ENCODE results near the gene NEDD4L.

The NEDD4L gene

DNA sequence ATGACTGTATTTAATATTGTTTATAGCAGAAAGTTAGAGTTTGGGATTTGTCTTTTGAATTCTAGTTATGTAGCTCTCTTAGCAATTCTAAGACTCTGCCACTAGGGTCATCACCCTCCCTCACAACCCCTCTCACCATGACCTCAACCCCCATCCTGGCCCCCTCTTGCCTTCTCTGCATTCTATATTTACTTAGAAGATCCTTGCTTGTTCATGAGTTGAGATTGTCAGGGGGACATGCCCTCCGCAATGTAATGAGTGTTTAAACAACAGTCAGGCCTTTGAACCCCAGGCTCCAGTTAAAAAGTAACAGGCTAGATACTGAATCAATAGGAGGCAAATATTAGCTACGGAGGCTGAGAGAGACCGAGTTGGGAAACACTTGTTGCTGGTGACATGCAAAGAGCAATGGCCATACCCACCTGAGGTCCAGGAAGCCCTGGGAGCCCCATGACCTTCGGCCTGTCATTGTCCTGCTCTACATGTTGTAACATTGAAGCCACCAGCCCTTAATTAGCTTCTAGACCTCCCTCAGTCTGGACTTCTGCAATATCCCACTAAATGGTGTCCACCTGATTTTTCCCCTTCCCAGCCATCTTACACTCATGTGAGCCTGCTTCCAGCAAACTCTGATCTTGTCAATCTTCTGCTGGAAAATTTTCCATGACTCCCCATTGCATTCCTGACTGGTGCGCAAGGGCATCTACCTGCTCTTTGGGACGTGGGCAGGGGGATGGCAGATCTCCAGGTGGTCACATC is 363.8 kb downstream of the NEDD4L start:
- no peak overlapping the region for H3K4me3 ChIP-seq (ENCODE audit: low read depth in 1 of 2, low read length in 2 of 2)
- no peak overlapping the region for H3K9ac ChIP-seq (ENCODE audit: low read depth in 1 of 2, low read length in 2 of 2)
- H3K4me1 ChIP-seq (ENCODE audit: control insufficient read depth in 1 of 2, insufficient read depth in 2 of 2, low read length in 2 of 2), result peaks cover 21 to 22% of the 10 kb centered on the region in 2 donors

DNA sequence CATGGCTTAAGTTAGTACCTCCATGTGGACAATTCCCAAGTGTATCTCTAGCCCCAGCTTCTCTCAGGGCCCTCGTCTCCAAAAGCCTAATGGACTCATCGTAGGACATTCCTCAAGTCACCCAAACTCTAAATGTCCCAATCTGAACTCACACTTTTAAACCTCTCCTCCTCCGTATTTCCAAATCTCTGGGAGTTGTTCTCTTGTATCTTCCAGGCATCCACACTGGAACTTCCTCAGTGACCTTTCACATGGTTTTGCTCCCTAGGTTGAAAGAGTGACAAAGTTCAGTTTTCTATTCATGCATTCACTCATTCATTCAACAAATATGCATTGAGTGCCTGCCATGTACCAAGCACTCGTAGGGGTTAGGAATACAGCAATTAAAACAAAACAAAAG is 364.6 kb downstream of the NEDD4L start:
- Histone ChIP-seq H3K27ac (ENCODE audit: low read depth, low read length) (no peak overlapping the region), H3K27me3 (ENCODE audit: control insufficient read depth in 1 of 2, insufficient read depth in 2 of 2, low read length in 2 of 2) (no peaks in the 10 kb centered on the region), H3K4me1 (ENCODE audit: control insufficient read depth in 1 of 2, insufficient read depth in 2 of 2, low read length in 2 of 2) (peaks cover 19 to 26% of the 10 kb centered on the region in 2 donors), H3K4me3 (ENCODE audit: low read depth in 1 of 2, low read length in 2 of 2) (no peak overlapping the region), H3K36me3 (ENCODE audit: control insufficient read depth in 1 of 2, insufficient read depth in 2 of 2, low read length in 2 of 2) (no peaks in the 10 kb centered on the region), H3K9me3 (ENCODE audit: control insufficient read depth in 1 of 2, low read length in 2 of 2) (no peaks in the 10 kb centered on the region), H3K9ac (ENCODE audit: low read depth in 1 of 2, low read length in 2 of 2) (no peak overlapping the region)

More for the DNA sequence above, 363.8 kb downstream of the NEDD4L start:
- Histone ChIP-seq H3K36me3 (ENCODE audit: control insufficient read depth in 1 of 2, insufficient read depth in 2 of 2, low read length in 2 of 2) (no peaks in the 10 kb centered on the region), H3K27ac (ENCODE audit: low read depth, low read length) (no peak overlapping the region), H3K9me3 (ENCODE audit: control insufficient read depth in 1 of 2, low read length in 2 of 2) (no peaks in the 10 kb centered on the region), H3K27me3 (ENCODE audit: control insufficient read depth in 1 of 2, insufficient read depth in 2 of 2, low read length in 2 of 2) (no peaks in the 10 kb centered on the region)

DNA sequence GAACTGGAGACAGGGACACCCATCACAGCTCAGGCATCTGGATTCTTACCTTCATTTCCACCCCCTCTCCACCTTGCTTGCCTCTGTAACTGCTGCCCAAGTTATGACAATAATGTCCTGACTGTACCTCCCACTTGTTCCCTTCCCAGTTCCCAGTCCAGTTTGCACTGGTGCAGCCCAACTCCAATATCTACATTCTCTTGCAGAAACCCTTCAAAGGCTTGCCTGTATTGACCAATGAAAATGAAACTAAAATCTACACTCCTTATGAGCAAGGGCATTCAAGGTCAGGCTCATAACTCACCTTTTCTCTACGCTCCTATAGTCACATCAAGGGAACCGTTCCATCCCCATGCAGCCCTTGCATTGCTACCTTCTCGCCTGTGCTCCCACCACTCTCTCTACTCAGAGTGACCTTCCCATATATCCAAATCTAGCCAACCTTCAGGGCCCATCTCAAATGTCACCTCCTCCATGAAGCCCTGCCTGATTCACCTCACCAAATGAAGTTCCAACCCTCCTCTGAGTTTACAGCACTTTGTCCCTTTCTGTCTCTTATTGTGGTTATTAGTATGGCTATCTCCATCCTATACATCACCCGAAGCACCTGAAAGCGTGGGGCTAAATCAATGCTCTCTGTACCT is 365.9 kb downstream of the NEDD4L start:
- H3K4me1 ChIP-seq (ENCODE audit: control insufficient read depth in 1 of 2, insufficient read depth in 2 of 2, low read length in 2 of 2), result peaks cover 28 to 36% of the 10 kb centered on the region in 2 donors
- H3K27me3 ChIP-seq (ENCODE audit: control insufficient read depth in 1 of 2, insufficient read depth in 2 of 2, low read length in 2 of 2), result no peaks in the 10 kb centered on the region
- H3K9ac ChIP-seq (ENCODE audit: low read depth in 1 of 2, low read length in 2 of 2), result no peak overlapping the region
- no peaks in the 10 kb centered on the region for H3K9me3 ChIP-seq (ENCODE audit: control insufficient read depth in 1 of 2, low read length in 2 of 2)
- no peaks in the 10 kb centered on the region for H3K36me3 ChIP-seq (ENCODE audit: control insufficient read depth in 1 of 2, insufficient read depth in 2 of 2, low read length in 2 of 2)
- no peak overlapping the region for H3K4me3 ChIP-seq (ENCODE audit: low read depth in 1 of 2, low read length in 2 of 2)
- no peak overlapping the region for H3K27ac ChIP-seq (ENCODE audit: low read depth, low read length)

DNA sequence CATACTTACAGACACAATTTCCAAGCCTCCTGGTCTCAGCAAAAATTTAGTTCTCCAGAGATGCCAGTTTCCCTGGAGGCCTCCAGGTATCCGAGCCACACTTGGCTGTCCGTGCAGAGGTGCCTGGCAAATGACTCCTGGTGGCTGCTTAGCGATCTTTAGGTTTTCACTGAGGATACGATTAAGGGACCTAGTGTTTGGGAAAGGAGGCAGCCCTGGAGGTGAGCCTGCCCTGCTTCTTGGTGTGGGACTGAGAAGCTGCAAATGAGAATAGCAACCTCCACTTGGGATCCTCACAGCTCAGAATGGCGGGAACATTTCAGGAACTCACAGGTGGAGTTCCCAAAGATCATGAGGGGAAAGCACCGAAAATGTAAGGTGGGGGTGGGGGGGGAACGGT is 367.3 kb downstream of the NEDD4L start:
- peaks cover 28 to 36% of the 10 kb centered on the region in 2 donors for H3K4me1 ChIP-seq (ENCODE audit: control insufficient read depth in 1 of 2, insufficient read depth in 2 of 2, low read length in 2 of 2)
- no peaks in the 10 kb centered on the region for H3K9me3 ChIP-seq (ENCODE audit: control insufficient read depth in 1 of 2, low read length in 2 of 2)
- H3K27me3 ChIP-seq (ENCODE audit: control insufficient read depth in 1 of 2, insufficient read depth in 2 of 2, low read length in 2 of 2), result no peaks in the 10 kb centered on the region
- H3K36me3 ChIP-seq (ENCODE audit: control insufficient read depth in 1 of 2, insufficient read depth in 2 of 2, low read length in 2 of 2), result no peaks in the 10 kb centered on the region
- H3K4me3 ChIP-seq (ENCODE audit: low read depth in 1 of 2, low read length in 2 of 2), result no peak overlapping the region
- no peak overlapping the region for H3K9ac ChIP-seq (ENCODE audit: low read depth in 1 of 2, low read length in 2 of 2)
- no peak overlapping the region for H3K27ac ChIP-seq (ENCODE audit: low read depth, low read length)

DNA sequence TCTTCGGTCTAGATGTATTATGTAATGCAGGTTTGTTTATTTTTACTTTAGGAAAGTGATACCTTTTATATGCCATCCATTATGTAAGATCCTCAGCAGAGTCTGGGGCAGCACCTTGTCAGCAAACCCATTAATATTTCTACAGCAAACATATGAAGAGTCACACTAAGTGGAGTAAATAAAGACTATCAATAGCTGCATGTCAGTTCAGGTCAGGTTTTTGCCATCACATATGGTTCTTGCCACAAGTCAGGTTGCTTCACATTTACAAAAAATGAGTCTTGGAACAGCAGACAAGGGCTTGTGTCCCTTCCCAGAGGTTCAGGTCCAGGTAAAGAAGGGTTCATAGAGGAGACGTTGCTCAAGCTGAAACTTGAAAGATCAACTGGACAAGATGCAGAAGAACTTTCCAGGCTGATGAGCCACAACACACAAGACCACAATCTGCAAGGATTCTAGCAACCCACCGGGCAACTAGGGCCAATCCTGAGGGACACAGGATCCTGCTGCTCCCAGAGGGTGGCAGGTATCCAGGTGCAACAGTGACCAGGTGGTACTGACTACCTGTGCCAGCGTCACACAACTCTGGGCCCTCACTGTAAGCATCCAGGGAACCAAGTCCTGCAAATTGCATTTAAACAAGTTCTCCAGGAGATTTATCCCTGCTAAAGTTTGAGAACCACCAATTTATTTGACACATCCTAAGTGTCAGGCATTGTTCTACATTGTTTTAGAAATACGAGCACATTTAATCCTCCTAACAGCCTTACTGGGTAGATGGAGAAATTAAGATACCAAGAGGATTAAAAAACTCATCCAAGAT is 369.0 kb downstream of the NEDD4L start:
- Histone ChIP-seq H3K36me3 (ENCODE audit: control insufficient read depth in 1 of 2, insufficient read depth in 2 of 2, low read length in 2 of 2) (no peaks in the 10 kb centered on the region), H3K4me1 (ENCODE audit: control insufficient read depth in 1 of 2, insufficient read depth in 2 of 2, low read length in 2 of 2) (peaks cover 19 to 27% of the 10 kb centered on the region in 2 donors), H3K27ac (ENCODE audit: low read depth, low read length) (no peak overlapping the region), H3K4me3 (ENCODE audit: low read depth in 1 of 2, low read length in 2 of 2) (no peak overlapping the region), H3K27me3 (ENCODE audit: control insufficient read depth in 1 of 2, insufficient read depth in 2 of 2, low read length in 2 of 2) (no peaks in the 10 kb centered on the region), H3K9me3 (ENCODE audit: control insufficient read depth in 1 of 2, low read length in 2 of 2) (no peaks in the 10 kb centered on the region), H3K9ac (ENCODE audit: low read depth in 1 of 2, low read length in 2 of 2) (no peak overlapping the region)

DNA sequence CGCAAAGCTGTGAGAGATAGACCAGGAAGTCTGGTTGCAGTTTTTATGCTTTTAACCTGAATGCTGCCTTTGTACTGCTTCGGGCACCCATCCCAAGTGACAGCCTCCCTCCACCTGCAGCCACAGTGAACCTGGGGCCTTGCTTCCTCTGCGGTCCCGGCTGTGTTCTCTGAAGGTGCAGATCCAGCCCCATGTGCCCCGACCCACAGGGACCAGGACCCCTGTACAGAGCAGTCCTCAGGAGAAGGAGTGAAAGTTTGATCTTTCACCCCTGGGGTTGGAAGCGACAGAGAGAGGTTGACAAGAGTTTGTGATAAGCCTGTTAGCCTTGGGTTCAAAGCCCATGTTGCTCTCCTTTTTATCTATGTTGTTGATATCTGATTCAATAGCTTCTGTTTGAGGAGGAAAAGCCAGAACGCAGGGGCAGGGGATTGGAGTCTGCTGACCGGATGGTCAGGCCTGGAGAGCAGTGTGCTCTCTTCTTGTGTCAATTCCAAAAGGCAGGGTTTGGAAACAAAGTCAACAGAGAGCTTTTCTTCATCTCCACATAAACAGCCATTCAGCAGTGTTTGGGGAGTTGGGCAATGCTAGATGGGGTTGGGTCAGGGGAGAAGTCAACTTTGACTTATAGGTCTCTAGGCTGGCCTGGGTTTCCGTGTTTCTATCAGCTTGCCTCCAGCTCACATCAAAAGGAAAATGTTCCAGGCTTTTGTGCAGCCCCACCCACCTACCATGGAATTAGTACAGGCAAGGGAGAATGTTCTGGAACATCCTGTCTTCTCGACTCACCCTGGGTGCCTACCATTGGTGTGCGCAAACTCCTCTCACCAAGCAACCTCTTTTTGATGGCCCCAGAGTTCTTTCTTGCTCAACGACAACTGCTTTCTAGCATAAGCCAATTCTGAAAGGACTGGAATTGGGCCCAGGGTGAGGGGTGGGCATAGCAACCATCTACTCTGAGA is 369.9 kb downstream of the NEDD4L start:
- H3K9me3 ChIP-seq (ENCODE audit: control insufficient read depth in 1 of 2, low read length in 2 of 2), result no peaks in the 10 kb centered on the region
- peaks cover 12 to 18% of the 10 kb centered on the region in 2 donors for H3K4me1 ChIP-seq (ENCODE audit: control insufficient read depth in 1 of 2, insufficient read depth in 2 of 2, low read length in 2 of 2)
- H3K4me3 ChIP-seq (ENCODE audit: low read depth in 1 of 2, low read length in 2 of 2), result no peak overlapping the region
- H3K36me3 ChIP-seq (ENCODE audit: control insufficient read depth in 1 of 2, insufficient read depth in 2 of 2, low read length in 2 of 2), result no peaks in the 10 kb centered on the region
- H3K27ac ChIP-seq (ENCODE audit: low read depth, low read length), result no peak overlapping the region
- no peak overlapping the region for H3K9ac ChIP-seq (ENCODE audit: low read depth in 1 of 2, low read length in 2 of 2)
- no peaks in the 10 kb centered on the region for H3K27me3 ChIP-seq (ENCODE audit: control insufficient read depth in 1 of 2, insufficient read depth in 2 of 2, low read length in 2 of 2)

DNA sequence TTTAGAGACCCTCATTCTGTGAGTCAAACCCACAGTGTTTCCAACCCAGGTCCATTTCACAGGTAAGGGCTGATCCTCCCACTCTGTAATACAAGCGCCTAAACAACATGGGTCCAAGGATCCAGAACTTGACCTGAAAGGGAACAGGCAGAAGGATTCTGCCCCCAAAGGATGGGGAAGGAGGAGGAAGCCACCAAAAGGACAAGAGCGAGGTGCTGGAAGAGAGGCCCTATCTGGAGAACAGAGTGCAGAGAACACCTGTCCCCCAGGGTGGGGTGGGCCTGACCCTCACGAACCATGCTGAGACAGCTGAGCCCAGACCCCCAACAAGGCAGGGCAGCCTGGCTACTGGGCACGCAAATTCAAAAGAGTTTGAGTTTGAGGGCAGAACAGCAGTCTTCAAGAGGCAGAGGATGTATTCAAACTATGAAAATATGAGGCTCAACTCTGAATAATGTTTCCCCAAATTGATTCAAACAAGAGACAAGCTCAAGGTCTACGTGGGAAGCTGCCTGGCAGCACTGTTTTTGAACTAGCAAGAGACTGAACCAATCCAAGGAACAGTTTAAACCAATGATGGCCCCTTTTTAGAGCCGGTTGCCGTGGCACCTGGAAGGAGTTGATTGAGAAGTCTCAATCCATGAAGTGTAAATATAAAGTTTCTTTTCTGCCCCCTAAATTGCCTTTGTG is 372.1 kb downstream of the NEDD4L start:
- Histone ChIP-seq H3K4me1 (ENCODE audit: control insufficient read depth in 1 of 2, insufficient read depth in 2 of 2, low read length in 2 of 2) (peaks cover 12 to 17% of the 10 kb centered on the region in 2 donors), H3K27me3 (ENCODE audit: control insufficient read depth in 1 of 2, insufficient read depth in 2 of 2, low read length in 2 of 2) (no peaks in the 10 kb centered on the region), H3K9ac (ENCODE audit: low read depth in 1 of 2, low read length in 2 of 2) (no peak overlapping the region), H3K36me3 (ENCODE audit: control insufficient read depth in 1 of 2, insufficient read depth in 2 of 2, low read length in 2 of 2) (no peaks in the 10 kb centered on the region), H3K27ac (ENCODE audit: low read depth, low read length) (no peak overlapping the region), H3K4me3 (ENCODE audit: low read depth in 1 of 2, low read length in 2 of 2) (no peak overlapping the region), H3K9me3 (ENCODE audit: control insufficient read depth in 1 of 2, low read length in 2 of 2) (no peaks in the 10 kb centered on the region)

DNA sequence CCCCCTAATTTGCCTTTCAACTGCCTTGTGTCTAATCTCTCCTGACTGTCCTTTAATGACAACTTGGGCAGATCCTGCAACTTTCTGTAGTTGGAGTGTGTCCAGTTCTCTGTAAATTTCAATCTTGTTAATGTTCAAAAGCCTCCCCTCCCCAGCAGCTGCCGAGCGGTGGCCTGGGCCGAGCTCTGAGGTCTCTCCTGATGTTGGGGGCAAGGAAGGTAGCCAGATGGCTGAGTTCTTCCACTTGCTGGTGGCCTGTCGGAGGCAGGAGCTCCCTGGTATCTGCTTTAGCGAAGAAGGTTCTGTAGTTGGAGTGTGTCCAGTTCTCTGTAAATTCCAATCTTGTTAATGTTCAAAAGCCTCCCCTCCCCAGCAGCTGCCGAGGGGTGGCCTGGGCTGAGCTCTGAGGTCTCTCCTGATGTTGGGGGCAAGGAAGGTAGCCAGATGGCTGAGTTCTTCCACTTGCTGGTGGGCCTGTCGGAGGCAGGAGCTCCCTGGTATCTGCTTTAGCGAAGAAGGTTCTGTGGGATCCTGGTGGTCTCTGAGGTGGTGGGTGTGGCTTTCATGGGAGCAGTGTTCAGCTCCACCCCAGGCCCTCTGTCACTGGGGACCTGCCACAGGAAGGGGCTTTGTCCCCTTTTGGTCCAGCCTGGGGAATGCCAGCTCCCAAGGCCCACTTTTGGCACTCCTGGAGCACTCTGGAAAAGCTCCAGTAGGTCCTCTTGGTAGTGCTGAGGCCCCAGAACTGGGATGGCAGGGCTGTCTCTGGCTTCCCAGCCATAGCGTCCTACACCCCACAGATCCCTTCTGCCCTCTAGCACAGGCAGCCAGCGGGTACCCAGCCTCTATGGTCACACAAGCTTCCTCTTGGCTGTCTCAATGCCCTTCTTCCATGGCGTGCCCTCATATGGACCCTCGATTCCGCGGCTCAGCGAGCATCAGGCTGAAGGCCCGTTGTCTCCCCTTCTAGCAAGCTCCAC is 373.0 kb downstream of the NEDD4L start:
- H3K27me3 ChIP-seq (ENCODE audit: control insufficient read depth in 1 of 2, insufficient read depth in 2 of 2, low read length in 2 of 2), result no peaks in the 10 kb centered on the region
- no peak overlapping the region for H3K27ac ChIP-seq (ENCODE audit: low read depth, low read length)
- H3K9ac ChIP-seq (ENCODE audit: low read depth in 1 of 2, low read length in 2 of 2), result no peak overlapping the region
- H3K36me3 ChIP-seq (ENCODE audit: control insufficient read depth in 1 of 2, insufficient read depth in 2 of 2, low read length in 2 of 2), result no peaks in the 10 kb centered on the region
- no peak overlapping the region for H3K4me3 ChIP-seq (ENCODE audit: low read depth in 1 of 2, low read length in 2 of 2)
- H3K4me1 ChIP-seq (ENCODE audit: control insufficient read depth in 1 of 2, insufficient read depth in 2 of 2, low read length in 2 of 2), result peaks cover 12 to 17% of the 10 kb centered on the region in 2 donors
- no peaks in the 10 kb centered on the region for H3K9me3 ChIP-seq (ENCODE audit: control insufficient read depth in 1 of 2, low read length in 2 of 2)

All from duodenal mucosa (tissue), 2 donors.